Eye (tissue), 1 donor: ENCODE measurements around the gene TEX29.

Experiments
- DNase-seq: peaks from one replicate; pipeline ENCODE4 v3.0.0-alpha.2; 2015

The TEX29 gene

DNA sequence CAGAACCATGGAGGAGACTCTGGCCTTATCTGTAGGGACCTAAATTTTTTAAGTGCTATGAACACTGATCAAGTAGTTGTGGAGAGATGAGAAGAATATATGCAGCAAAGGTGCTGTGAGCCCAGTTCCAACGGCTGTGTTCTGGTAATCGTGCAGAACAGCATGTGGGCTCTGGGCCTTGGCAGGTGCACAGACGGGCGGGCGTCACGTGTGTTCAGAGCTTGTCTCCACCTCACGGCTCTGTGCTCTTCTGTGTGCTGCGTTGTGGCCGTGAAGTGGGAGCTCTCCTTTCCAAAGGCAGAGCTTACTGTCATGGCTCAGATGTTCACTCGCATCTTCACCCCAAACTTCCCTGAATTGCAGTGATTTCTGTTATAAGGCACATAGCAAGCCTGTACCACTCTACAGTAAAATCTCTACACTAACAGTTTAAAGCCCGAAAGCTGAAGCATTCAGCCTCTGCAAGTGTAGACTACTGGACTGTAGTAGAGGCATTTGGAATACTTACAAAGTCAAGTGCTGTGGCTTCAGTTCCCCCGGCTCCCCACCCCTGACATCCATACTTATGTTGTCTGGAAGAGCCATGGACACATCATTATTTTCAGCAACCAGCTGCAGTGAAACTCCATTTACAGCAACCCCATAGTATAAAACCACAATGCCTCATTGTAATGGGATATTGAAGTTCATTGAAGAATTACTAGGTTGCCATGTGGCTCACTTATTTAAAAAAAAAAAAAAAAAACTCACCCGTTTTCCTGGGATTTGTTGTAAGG is 27.5 kb upstream of the TEX29 start:
- no peak for DNase-seq

DNA sequence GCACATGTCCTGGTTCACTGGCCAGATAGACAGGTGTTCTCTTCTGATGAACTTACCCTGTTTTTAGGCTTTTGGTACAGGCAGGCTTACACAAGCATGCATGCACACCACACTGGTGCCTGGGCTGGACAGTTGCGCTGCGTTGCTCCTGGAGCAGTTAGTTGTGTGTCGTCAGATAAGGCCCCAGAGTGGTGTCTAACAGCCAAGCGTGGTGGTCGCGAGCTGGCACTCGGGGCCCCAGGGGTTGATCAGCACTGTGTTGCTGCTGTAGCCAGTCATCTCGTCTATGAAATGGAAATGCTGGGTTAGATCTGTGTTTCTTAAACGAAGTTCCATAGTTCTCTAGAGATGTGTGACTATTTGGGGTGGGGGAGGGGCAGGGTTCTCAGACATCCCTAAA is 24.6 kb upstream of the TEX29 start:
- no peak for DNase-seq

DNA sequence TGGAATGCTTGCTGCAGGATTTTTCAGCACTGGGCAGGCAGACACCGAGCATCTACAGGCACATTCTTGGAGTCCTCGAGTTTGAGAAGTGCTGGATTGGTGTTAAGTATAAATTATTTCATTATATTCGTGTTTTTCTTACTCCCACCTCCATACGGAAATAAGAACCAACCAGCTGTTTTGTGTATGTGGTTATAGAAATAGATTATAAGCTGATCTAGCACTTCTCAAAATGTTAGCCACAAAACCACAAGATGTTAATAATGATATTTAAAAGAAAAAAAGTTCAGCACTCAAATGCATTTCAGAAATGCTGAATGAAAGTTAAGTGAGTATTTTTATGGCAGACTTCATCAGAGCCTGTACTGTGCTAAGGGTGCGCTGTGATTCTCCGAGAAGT is 24.0 kb upstream of the TEX29 start:
- DNase-seq = no peak

DNA sequence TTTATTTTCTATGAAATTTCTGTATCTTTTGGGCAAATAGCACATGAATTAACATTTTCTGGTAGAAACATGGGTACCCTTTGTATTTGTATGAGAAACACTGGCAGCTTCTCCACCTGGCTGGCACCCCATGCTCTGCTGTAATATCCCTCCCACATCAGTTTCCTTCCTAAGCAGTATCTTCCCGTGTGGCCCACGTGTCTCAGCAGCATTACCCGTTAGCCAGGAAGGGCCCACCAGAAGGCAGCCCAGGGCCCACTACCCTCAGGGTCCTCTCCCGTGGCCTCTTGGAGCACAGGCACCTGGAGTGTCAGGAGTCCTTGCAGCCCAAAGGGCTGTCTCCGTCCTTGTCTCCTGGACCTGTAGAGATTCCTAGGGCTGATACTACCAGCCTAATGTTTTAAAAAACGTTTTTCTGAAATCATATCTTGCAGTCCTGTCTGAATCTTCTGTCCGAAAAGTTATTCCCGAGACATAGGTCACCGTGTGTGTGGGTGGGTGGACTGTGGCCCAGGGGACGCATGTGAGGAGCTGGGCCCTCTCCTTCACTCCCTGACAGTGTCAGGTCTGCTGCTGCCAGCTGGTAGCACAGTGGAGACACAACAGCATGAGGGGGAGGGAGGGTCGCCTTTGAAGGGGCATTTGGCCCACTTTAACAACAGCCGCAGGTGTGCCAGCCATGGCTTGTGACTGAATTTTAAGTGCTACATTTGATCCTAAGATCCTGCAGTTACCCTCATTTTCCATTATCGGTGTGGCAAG is 22.0 kb upstream of the TEX29 start:
- no peak for DNase-seq

DNA sequence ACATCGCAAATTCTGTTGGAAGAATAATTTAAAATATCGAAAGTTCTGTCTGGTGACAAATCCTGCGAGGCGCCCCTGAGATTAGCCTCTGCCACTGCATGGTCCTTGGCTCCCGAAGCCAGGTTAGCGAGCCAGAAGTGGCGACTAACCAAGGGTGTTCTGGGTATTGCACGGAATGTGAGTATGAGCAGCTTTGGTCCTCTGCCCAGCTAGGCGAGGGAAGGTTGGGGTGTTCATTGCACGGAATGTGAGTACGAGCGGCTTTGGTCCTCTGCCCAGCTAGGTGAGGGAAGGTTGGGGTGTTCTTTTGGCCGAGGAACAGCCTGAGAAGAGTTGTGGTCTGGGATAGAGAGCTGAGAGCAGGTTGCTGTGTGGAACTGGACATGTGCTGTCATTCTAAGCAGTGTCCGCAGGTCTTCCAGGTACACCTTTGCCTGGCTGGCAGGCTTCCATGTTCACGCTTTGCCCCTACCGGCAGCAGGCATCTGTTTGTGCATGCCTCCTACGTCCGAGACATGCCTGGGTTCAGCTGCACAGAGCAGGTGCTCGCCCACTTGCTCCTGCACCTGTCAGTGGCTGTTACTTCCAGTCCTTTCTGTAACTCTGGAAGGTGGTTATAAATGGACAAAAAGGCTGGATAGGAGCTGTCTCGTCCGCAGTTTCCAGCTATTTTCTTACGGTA is 18.3 kb upstream of the TEX29 start:
- no peak for DNase-seq

DNA sequence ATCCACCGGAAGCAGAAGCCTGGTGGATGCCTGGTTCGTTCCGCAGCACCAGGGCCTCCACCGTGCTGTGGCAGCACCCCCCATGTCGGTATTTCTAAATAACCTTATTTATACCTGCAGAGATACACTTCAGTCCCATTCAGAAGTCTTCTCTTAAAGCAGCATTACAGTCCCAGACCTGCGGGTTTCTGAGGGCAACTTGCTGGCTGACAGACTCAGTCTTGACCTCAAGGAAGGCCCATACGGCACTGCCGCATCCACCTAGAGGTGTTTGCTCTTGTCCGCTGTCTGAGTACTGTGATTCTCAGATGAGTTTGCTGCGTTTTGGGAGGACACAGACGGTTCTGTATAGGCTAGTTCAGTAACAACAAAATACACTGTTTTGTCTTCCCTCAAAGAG is 16.9 kb upstream of the TEX29 start:
- no peak for DNase-seq

DNA sequence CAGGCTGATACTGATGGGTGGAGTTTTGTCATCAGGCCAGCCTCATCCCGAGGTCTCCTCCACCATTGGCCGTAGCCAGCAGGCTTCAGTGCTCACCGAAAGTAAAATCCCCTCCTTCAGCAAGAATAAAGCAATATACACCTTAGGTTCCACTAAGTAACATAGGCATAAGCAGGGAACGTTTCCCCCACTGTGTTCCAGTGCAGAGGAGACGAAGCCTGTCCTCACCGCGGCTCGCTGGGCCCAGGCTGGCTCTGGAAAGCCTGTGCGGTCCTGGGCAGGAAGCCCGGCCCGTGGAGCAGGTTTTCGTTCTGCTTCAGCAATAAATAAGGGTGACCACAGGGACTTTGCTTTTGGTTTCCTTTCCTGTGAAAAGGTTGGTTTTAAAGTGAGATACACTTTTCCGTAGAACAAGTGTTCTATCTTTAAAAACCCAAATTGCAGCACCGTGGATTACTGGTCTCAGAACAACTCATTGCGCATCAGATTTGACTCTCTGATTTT is 16.3 kb upstream of the TEX29 start:
- DNase-seq = no peak

DNA sequence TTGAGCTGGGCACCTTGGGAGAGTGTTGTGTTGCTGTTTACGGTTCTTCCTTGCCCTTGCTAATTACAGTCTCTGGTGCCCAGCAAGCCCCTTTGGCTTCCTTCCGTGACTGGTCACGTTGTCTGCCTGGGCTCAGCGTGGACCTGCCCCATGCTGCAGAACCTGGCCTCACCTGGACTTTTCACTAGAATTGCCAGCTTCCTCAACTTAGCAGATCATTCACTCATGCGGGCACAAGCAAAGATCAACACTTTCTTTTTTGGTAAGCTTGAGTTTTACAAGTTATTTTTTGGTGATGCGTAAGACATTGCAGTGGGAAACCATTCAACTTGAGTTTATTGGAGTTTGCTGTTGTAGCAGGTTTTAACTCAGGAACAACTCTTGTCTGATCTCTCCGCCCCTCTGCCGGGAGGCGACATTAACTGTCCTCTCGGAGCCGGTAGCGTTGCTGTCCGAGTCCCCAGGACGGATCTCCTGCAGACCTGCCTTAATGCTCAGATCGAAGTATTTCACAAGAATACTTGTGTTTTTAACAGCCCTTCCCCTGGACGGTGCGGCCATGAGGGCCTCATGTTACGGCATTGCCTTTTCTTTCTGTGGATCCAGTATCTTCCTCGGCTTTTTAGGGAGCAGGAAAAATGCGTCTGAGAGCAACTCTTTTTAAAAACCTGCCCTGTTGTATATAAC is 15.7 kb upstream of the TEX29 start:
- no peak for DNase-seq

DNA sequence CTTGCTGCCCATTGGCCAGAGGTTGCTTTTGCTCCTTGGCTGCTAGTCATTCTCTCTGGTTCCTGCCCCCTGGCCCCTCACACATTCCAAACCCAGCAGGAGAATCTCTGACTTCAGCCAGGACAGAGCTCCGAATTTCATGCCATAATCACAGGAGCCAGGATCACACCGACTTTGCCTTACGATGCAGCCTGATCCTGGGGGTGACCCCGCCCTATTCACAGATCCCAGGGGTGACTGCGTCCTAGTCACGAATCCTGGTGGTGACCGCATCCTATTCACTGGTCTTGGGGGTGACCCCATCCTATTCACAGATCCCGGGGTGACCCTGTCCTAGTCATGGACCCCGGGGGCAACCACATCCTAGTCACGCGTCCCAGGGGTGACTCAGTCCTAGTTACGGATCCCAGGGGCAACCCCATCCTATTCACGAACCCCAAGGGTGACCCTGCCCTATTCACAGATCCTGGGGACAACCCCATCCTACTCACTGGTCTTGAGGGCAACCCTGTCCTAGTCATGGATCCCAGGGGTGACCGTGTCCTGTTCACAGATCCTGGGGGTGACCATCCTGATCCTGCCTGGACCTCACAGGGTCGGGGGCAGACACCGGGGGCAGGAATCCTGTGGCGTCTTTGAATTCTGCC is 7.4 kb upstream of the TEX29 start:
- no peak for DNase-seq

DNA sequence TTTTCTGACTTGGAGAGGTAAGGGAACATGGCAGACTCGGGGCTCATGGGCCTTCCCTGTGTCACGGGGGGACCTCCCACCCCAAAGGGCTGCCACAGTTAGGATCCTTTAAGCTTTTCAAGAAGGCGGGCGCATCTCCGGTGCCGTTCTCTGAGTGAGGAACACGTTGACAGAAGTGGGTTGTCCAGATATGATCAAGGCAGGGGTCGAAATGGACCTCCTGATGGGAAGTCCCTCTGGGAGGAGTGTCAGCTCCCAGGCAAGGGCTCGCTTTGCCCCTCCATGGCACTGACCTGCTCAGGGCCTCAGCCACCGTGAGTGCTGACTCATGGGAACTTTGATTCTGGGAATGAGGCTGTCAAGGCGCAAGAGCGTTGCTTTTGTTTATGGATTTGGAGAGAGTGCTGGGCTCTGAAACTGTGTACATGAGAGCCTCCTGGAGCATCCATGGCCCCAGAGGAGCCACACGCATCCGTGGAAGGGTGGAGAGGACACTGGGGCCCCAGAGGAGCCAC is 6.5 kb upstream of the TEX29 start:
- no peak for DNase-seq

DNA sequence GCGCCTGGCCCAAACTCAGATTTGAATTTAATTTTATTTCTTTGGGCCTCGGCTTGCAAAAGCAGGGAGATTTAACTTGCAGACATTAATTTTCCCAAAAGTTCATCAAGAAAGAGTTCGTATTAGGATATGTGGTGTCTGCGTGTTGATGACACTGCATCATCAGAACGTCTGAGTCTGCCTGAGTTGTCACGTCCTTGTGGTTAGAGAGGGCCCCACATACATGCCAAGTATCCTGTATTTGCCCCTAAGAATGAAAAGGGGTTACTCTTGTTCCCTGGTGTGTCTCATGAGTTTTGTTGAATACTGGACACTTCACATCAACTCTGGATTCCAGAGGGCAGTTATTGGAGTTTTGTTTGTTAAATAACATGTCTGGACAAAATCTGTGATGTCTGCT is 5.6 kb upstream of the TEX29 start:
- DNase-seq = no peak

DNA sequence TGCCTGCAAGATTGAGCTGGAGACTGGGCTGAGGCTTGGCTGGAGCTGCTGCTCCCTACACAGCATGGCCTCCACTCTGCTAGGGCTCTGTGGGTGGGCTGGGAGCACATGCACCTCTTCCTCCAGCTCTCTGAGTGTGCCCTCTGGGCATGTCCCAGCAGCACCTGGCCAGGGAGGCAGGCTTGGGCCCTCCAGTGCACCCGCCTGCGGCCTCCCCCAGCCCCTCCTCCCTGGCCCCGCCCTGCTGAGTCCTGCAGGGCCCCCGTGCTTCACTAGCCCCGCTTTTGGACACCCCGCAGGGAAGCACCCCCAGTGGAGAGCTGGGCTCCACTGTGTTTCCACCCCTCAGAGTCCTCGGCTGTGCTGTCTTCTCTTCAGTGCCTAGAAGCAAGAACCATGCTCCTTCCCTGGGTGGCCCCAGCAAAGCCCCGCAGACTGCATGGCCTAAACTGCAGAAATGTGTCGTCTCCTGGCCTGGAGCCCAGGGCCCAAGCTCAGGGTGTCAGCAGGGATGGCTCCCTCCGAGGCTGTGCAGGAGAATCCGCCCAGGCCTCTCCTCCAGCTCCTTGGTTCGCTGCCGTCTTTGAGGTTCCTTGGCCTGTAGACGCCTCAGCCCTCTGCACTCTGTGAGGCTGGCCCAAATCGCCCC is 5.0 kb upstream of the TEX29 start:
- DNase-seq = no peak

DNA sequence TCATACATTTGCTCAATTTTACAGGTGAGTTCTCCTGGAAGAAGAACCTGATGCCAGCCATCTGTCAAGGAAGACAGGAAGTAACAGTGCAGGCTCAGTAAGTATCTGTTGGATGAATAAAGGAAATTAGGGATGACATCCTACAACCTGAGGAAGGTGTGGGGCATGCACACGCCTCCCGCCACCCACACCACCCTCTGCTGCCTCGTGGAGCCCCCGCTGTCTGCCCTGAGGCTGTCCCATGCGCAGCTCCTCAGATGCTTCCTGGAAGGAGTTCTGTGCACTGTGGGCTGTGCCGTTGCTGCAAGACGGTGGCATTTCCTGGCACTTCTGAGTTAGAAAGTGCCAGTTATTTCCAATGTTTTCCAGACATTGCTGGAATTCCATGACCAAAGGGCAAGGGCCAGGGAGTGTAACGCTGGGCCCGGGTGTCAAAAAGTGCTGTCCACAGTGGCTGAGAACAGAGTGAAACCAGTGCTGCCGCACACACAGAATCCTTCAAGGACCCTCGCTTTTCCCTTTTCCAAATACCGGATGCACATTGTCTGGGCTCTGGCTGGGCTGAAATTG is 4.2 kb upstream of the TEX29 start:
- no peak for DNase-seq

DNA sequence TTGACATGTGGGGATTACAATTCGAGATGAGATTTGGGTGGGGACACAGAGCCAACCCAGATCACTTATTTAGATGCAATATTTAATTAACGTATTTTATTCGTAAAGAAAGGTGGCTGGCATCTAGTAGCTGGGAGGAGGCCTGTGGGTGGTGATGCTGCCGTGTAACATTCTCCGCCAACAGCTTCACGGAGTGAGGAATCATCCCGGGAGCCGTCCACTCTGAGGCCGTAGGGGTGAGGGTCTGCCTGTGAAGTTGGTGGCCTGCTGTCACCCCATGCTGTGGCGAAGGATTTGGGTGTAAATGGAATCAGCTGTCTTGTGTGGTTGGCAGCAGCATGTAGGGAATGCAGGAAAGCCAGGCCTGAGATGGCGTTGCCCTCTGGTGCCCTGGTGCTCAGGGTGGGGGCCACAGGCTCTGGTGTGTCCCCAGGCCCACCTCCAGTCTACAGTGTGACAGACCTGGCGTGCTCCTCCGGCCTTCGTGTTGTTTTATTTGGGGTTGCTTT is 3.3 kb upstream of the TEX29 start:
- no peak for DNase-seq

DNA sequence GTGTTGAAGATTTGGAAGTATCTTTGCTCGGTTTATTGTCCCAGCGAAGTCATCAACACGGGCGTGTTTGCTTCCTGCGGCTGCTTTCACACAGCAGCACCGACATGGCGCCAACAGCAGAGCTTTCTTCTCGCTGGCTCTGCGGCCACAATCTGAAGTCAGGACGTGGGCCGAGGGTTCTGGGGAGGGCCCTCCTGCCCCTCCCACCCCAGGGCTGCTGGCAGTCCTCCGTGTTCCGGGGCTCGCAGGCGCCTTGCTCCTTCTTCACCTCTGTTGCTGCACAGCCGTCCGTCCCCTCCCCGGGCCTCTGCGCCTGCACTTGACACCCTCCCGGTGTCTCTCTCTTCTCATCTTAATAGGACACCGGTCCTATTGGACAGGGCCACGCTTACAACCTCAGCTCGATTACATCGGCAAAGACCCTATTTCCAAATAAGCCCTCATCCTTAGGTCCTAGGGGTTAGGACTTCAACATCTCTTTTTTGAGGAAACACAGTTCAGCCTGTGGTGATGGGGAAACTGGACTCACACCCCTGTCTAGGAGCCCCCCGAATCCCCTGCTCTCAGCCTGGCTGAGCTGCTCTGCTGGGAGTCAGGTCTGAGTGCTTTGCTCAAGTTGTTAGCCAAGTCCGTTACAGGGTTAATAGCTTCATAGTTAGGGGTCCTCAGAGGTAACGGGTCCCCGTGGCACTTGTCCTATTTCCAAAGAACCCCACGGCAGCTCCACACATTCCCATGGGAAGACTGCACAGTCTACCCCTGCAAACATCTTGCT is 2.7 kb upstream of the TEX29 start:
- no peak for DNase-seq

DNA sequence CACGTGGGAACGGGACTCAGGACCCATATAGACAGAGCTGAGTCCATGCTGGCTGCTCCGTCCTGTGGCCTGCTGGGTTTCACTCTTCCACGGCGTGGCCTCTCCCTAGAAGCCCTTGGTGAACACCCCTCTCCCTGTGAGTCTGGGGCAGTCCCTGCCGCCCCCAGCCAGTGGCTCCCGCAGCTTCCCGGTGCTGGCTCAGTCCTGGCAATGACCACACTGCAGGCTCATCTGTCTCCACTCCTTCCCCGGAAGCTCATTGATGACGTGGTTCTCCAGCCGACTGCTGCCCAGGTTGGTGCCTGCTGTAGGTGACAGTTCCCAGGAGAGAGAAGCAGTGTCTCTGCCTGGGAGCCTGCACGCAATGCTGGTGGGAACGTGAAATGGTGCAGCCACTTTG is 2.1 kb upstream of the TEX29 start:
- DNase-seq = no peak

DNA sequence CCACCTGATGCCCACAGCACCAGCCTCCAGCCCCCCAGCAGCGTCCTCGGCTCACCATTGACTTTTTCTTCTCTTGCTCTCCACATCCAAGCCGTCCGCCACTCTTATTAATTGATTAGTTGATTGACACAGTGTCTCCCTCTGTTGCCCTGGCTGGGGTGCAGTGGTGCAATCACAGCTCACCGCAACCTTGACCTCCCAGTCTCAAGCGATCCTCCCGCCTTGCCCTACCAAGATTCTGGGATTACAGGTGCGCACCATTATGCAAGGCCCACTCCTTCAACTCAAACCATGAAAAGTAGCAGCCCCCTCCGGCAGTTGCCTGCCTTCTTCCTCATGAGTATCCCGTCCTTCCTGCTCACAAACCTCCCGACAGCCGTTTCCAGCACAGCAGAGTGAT is 921 bp upstream of the TEX29 start:
- no peak for DNase-seq

DNA sequence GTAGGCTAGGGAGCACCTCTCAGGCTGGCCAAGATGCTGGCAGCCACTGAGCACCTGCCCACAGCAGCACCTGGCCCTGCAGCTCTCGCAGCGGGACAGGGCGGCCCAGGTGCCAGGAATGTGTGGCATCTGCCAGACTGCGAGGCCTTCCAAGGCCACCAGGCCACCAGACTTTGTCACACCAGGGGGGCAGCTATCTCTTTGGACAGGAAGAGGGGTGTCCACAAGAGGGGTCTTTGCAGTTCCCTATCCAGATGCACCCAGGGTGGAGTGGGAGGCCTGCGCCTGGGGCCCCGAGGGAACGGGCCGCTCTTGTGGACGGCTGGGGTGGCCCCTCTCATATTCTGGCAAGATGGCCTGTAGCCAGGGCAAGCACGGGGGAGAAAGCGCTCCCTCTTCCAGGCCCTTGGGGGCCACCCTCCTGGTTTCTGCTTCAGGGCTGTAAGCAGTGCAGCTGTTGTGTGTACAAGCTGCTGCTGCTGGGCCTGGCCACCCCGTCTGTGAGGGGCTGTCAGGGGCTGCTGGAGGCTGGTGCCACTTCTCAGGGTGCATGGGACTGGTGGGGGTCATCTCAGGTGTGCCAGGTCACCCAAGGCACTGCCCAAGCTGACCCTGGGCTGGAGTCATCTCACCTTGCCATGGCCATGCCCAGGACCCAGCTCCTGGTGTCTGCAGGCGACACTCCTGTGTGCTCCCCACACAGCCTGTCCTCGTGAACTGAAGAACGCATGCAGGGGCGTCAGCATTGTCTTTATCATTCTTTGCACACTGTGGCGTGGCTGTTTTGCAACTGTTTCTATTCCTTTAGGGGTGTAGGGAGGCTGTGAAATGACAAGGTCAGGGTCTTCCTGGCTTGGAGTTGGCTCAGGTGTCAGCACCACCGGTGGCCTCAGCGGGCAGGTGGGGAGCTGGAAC is 1.8 kb downstream of the TEX29 start:
- DNase-seq = no peak

DNA sequence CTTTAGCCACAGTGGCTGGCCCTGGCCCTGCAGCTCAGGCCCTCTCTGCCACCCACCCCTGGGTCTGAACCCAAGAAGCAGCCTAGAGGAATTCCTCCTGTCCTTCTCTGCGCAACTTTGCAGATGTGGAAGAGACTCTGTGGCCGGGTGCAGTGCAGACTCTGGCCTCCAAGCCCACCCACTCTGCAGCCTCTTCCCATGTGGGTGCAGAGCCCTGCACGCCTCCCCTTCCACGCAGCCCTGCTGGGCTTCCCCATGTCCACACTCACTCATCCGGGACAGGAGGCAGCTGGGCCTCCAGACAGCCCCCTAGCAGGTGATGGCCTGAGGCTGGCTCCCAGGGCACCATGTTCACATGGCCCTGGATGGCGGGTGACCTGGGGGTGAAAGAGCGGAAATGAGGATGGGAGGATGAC is 2.5 kb downstream of the TEX29 start:
- DNase-seq = peak; percentile 6
